Keratinocyte (primary cell): Measurements from ENCODE around the gene IL21R. TPM values are rescaled to one million over a fixed set of nuclear protein-coding genes. Genes with fewer than 3 reads are reported as not detected.

Source experiments
- DNase-seq: peaks from one replicate; pipeline ENCODE4 v3.0.0-alpha.2; 2011; ENCODE audit warnings: low read depth, missing footprints, low spot score
- FAIRE-seq: peaks from 2 replicates; lab custom pipeline; 2011; peaks lifted over from hg19 to GRCh38; lab: Jason Lieb, UNC
- H2AFZ ChIP-seq: 2 replicates; pipeline ENCODE4 v1.6.0; 2012; ENCODE audit warnings: low read length, control low read depth, inconsistent platforms; ENCODE audit not compliant: control insufficient read depth
- H3K27ac ChIP-seq: 2 replicates; pipeline ENCODE4 v1.5.1; 2011; ENCODE audit warnings: low read length; ENCODE audit not compliant: control insufficient read depth, insufficient read depth
- H3K27me3 ChIP-seq: 3 replicates; pipeline ENCODE4 v1.6.0; 2011; ENCODE audit warnings: low read length; ENCODE audit not compliant: control insufficient read depth, insufficient read depth; ENCODE audit errors: extremely low read depth
- H3K36me3 ChIP-seq, 2 experiments: 2 replicates in 1 of 2; 3 replicates in 1 of 2; pipeline ENCODE4 v1.5.1; 2011; ENCODE audit warnings: low read length in 2 of 2, mild to moderate bottlenecking in 1 of 2; ENCODE audit not compliant: control insufficient read depth in 2 of 2, insufficient read depth in 2 of 2; ENCODE audit errors: extremely low read depth in 1 of 2
- H3K4me1 ChIP-seq: 3 replicates; pipeline ENCODE4 v1.5.1; 2011; ENCODE audit warnings: low read length; ENCODE audit not compliant: control insufficient read depth, insufficient read depth; ENCODE audit errors: extremely low read depth
- H3K4me2 ChIP-seq: 3 replicates; pipeline ENCODE4 v1.6.0; 2011; ENCODE audit warnings: low read depth, low read length; ENCODE audit not compliant: control insufficient read depth, insufficient read depth; ENCODE audit errors: extremely low read depth
- H3K4me3 ChIP-seq, 3 experiments: fragments of 200-600 bp in 1 of 3; sonication (generic) in 1 of 3; 2 replicates in 2 of 3; 3 replicates in 1 of 3; pipeline ENCODE4 v1.5.1; 2011 to 2016; ENCODE audit warnings: low read length in 3 of 3, mild to moderate bottlenecking in 3 of 3, control low read depth in 2 of 3, inconsistent platforms in 1 of 3, low read depth in 1 of 3, mixed read lengths in 1 of 3, mixed run types in 1 of 3, moderate library complexity in 1 of 3; ENCODE audit not compliant: control insufficient read depth in 2 of 3, insufficient read depth in 2 of 3; ENCODE audit errors: extremely low read depth in 1 of 3
- H3K79me2 ChIP-seq: 2 replicates; pipeline ENCODE4 v1.6.0; 2012; ENCODE audit warnings: low read length; ENCODE audit not compliant: control insufficient read depth, insufficient read depth
- H3K9ac ChIP-seq: 3 replicates; pipeline ENCODE4 v1.6.0; 2011; ENCODE audit warnings: low read length; ENCODE audit not compliant: control insufficient read depth, insufficient read depth; ENCODE audit errors: extremely low read depth
- H3K9me1 ChIP-seq: 3 replicates; pipeline ENCODE4 v1.6.0; 2011; ENCODE audit warnings: low read length; ENCODE audit not compliant: control insufficient read depth, insufficient read depth; ENCODE audit errors: extremely low read depth
- H3K9me3 ChIP-seq: 2 replicates; pipeline ENCODE4 v1.5.1; 2012; ENCODE audit warnings: low read depth, low read length; ENCODE audit not compliant: control insufficient read depth
- H4K20me1 ChIP-seq: 3 replicates; pipeline ENCODE4 v1.6.0; 2011; ENCODE audit warnings: low read length; ENCODE audit not compliant: control insufficient read depth, insufficient read depth; ENCODE audit errors: extremely low read depth
- EZH2 ChIP-seq: IDR thresholded peaks from one replicate; pipeline ENCODE4 v1.6.1; 2012; ENCODE audit warnings: inconsistent platforms, mild to moderate bottlenecking, low read length, moderate library complexity
- dilution Hi-C: fragments of 300-500 bp; cut with MboI; formaldehyde crosslinking; loops from one replicate; pipeline ENCODE4 v1.7.0; 2020; ENCODE audit warnings: low sequenced_read_pairs; ENCODE audit not compliant: extremely low pct_ligation_motif_present
- polyA plus RNA-seq, 5 experiments: library from polyadenylated mRNA; depleted of rRNA in 3 of 5; stranded (reverse) in 3 of 5; stranded (forward) in 1 of 5; unstranded in 1 of 5; fragments of >200 nt; gene quantifications; 1 replicate in 1 of 5; 2 replicates in 3 of 5; 3 replicates in 1 of 5; pipeline versions ENCODE4 v1.2.1 to v1.2.3, GENCODE V29; 2011 to 2012; ENCODE audit warnings: missing spikeins in 2 of 5, low read depth in 1 of 5, low replicate concordance in 1 of 5
- TF ChIP-seq, protein P1 (sequence below), 3 experiments: IDR thresholded peaks in 1 of 3; conservative IDR thresholded peaks in 1 of 3; optimal IDR thresholded peaks in 1 of 3; 2 replicates in 2 of 3; 3 replicates in 1 of 3; pipeline versions ENCODE3 to v1.5.1; 2011; ENCODE audit warnings: low read length in 3 of 3, mild to moderate bottlenecking in 3 of 3, moderate library complexity in 2 of 3, control low read depth in 1 of 3, inconsistent platforms in 1 of 3; ENCODE audit not compliant: insufficient read depth in 2 of 3; ENCODE audit errors: extremely low read depth in 1 of 3

IL21R gene
- polyA plus RNA-seq, 1 donor (not counting 4 experiments of a cell fraction or from before 2014, with no cell fraction given) = 0.12 TPM

GRCh38 chr16:27374221-27374803 is 27.7 kb upstream of the IL21R start:
- no peaks in the 10 kb centered on the region for H4K20me1 ChIP-seq
- H3K79me2 ChIP-seq = no peaks in the 10 kb centered on the region
- no peak overlapping the region for H2AFZ ChIP-seq
- no peaks in the 10 kb centered on the region for H3K4me1 ChIP-seq
- H3K9ac ChIP-seq = no peak overlapping the region
- H3K9me3 ChIP-seq = no peaks in the 10 kb centered on the region
- dilution Hi-C loops = no loop called here
- no peak for TF ChIP-seq EZH2
- TF ChIP-seq, protein P1, sequence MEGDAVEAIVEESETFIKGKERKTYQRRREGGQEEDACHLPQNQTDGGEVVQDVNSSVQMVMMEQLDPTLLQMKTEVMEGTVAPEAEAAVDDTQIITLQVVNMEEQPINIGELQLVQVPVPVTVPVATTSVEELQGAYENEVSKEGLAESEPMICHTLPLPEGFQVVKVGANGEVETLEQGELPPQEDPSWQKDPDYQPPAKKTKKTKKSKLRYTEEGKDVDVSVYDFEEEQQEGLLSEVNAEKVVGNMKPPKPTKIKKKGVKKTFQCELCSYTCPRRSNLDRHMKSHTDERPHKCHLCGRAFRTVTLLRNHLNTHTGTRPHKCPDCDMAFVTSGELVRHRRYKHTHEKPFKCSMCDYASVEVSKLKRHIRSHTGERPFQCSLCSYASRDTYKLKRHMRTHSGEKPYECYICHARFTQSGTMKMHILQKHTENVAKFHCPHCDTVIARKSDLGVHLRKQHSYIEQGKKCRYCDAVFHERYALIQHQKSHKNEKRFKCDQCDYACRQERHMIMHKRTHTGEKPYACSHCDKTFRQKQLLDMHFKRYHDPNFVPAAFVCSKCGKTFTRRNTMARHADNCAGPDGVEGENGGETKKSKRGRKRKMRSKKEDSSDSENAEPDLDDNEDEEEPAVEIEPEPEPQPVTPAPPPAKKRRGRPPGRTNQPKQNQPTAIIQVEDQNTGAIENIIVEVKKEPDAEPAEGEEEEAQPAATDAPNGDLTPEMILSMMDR (optimal IDR thresholded peaks at IDR 0.05 in 1 of 3, IDR thresholded peaks at IDR 0.05 in 1 of 3, conservative IDR thresholded peaks at IDR 0.05 in 1 of 3; ENCODE audit: extremely low read depth in 1 of 3, insufficient read depth in 2 of 3, low read length in 3 of 3) = no peak
- DNase-seq (no peak), FAIRE-seq (no peak)
- H3K27me3 ChIP-seq = no peaks in the 10 kb centered on the region
- H3K9me1 ChIP-seq = no peaks in the 10 kb centered on the region
- H3K36me3 ChIP-seq = no peaks in the 10 kb centered on the region
- no peak overlapping the region for H3K4me3 ChIP-seq
- no peak overlapping the region for H3K27ac ChIP-seq
- H3K4me2 ChIP-seq = no peak overlapping the region

DNA sequence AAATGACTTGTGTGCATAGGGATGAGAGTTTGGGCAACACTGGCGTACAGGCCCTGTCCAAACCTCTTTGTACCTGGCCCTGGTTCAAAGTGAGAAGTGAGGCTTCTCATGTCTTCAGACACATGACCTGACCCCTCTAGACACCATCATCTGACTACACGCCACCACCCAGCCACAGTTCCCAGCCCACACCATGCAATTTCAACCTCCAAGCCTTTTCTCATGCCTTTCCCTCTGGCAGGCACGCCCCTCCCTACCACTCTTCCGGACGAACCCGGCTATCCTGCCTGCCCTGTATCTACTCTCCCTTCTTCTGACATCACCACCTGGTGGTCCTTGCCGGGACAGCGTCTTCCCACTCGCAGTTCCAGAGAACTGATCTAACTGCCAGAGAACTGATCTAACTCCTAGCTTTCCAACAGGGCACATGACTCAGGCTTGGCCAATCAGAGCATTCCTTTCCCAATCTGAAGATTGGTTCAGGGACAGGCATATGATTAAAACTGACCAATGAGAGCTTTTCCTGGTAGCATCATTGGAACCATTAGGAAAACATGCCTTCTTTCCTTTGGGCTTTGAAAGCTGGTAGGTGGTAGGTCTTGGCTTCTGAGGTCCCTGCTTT is 27.1 kb upstream of the IL21R start:
- dilution Hi-C loops = no loop called here
- H3K4me1 ChIP-seq = no peaks in the 10 kb centered on the region
- peak overlapping the region; percentile 61 for H2AFZ ChIP-seq
- no peak overlapping the region for H3K4me3 ChIP-seq
- H3K27me3 ChIP-seq = no peaks in the 10 kb centered on the region
- H3K36me3 ChIP-seq = no peaks in the 10 kb centered on the region
- no peaks in the 10 kb centered on the region for H3K79me2 ChIP-seq
- no peak overlapping the region for H3K9ac ChIP-seq
- FAIRE-seq = peak; percentile 48
- H3K4me2 ChIP-seq = no peak overlapping the region
- TF ChIP-seq, protein P1 (optimal IDR thresholded peaks at IDR 0.05 in 1 of 3, IDR thresholded peaks at IDR 0.05 in 1 of 3, conservative IDR thresholded peaks at IDR 0.05 in 1 of 3; ENCODE audit: extremely low read depth in 1 of 3, insufficient read depth in 2 of 3, low read length in 3 of 3) = peak; percentile 50 to 67 (median 66)
- no peak for TF ChIP-seq EZH2
- no peak overlapping the region for H3K27ac ChIP-seq
- H3K9me3 ChIP-seq = no peaks in the 10 kb centered on the region
- H3K9me1 ChIP-seq = no peaks in the 10 kb centered on the region
- H4K20me1 ChIP-seq = no peaks in the 10 kb centered on the region
- DNase-seq = peak; percentile 50
